ENCODE measurements around the gene REV1. TPM values are rescaled to one million over a fixed set of nuclear protein-coding genes. Genes with fewer than 3 reads are reported as not detected.

REV1 gene
- total and polyA plus RNA-seq, 2 donors (not counting 3 experiments of a cell fraction or from before 2014, with no cell fraction given): 16.6 to 50.3 TPM

DNA sequence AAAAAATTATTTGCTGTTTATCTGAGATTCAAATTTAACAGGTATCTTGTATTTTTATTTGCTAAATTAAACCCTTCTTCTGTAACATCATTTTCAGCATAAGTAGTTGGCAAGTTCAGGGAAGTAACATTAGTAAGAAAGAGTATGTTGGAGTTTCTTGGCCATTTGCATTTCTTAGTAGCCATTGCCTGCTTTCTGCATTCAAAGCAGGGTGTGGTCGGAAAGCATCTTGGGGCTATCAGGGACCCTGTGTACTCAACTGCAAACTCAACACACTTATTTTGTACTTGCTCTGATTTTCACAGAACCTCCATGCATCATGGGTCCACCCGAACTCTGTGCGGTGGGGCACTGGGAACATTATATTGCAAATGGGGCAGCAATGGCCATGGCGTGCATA, 30.4 kb upstream of the REV1 start:
- Histone ChIP-seq H2AFZ (ENCODE audit: low read depth, low read length) (no peak overlapping the region), H3K4me3 (replicated peaks in 1 of 3; ENCODE audit: insufficient read depth in 1 of 3, low read depth in 1 of 3, low read length in 3 of 3) (no peak overlapping the region), H3K4me2 (ENCODE audit: insufficient read depth, low read length) (no peak overlapping the region), H3K9me1 (replicated peaks; ENCODE audit: control insufficient read depth, extremely low read depth, insufficient read depth, low read length) (no peaks in the 10 kb centered on the region), H4K20me1 (replicated peaks; ENCODE audit: control insufficient read depth, extremely low read depth, insufficient read depth, low read length) (no peaks in the 10 kb centered on the region), H3K36me3 (ENCODE audit: control insufficient read depth in 2 of 2, extremely low read depth in 1 of 2, insufficient read depth in 2 of 2, low read length in 2 of 2) (no peaks in the 10 kb centered on the region), H3K79me2 (ENCODE audit: control insufficient read depth, insufficient read depth, low read length) (no peaks in the 10 kb centered on the region), H3K9ac (replicated peaks; ENCODE audit: extremely low read depth, insufficient read depth, low read length) (no peak overlapping the region), H3K4me1 (ENCODE audit: control insufficient read depth, extremely low read depth, insufficient read depth, low read length) (no peaks in the 10 kb centered on the region), H3K27ac (ENCODE audit: insufficient read depth, low read depth, low read length) (no peak overlapping the region), H3K27me3 (ENCODE audit: control insufficient read depth in 2 of 2, insufficient read depth in 2 of 2, low read length in 2 of 2) (peaks cover 0 to 5% of the 10 kb centered on the region in 2 experiments), H3K9me3 (replicated peaks; ENCODE audit: control insufficient read depth, insufficient read depth, low read length) (no peaks in the 10 kb centered on the region)
- dilution Hi-C loops (cut with MboI; ENCODE audit: extremely low pct_ligation_motif_present, low sequenced_read_pairs) (no loop called here), intact Hi-C loops (cut with micrococcal nuclease) (no loop called here)
- CTCF ChIA-PET: interaction anchor here (0.6 kb wide), 1 partner anchor 18 kb away, joined by 3 read pairs; no protein-coding TSS in a partner anchor
- POLR2A ChIA-PET: no interaction called here
- BruUV-seq (replicated peaks): no TSS peak
- TF ChIP-seq FOS (IDR thresholded peaks at IDR 0.05; ENCODE audit: borderline replicate concordance, insufficient read depth, low read length): no peak
- TF ChIP-seq, protein P1, sequence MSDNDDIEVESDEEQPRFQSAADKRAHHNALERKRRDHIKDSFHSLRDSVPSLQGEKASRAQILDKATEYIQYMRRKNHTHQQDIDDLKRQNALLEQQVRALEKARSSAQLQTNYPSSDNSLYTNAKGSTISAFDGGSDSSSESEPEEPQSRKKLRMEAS (IDR thresholded peaks at IDR 0.05; ENCODE audit: insufficient read depth, insufficient read length): no peak
- no peak for TF ChIP-seq EZH2 (IDR thresholded peaks at IDR 0.05; ENCODE audit: borderline replicate concordance, low read depth, low read length, severe bottlenecking)
- TF ChIP-seq JUN (IDR thresholded peaks at IDR 0.05; ENCODE audit: borderline replicate concordance, insufficient read depth, insufficient read length, low read depth): no peak
- no peak for TF ChIP-seq MYC (IDR thresholded peaks at IDR 0.05; ENCODE audit: low read depth, low read length)
- TF ChIP-seq GATA2 (IDR thresholded peaks at IDR 0.05; ENCODE audit: insufficient read depth, insufficient read length, low read depth, low read length): no peak
- FAIRE-seq (no peak), DNase-seq (ENCODE audit: low read depth, low spot score) (no peak)

DNA sequence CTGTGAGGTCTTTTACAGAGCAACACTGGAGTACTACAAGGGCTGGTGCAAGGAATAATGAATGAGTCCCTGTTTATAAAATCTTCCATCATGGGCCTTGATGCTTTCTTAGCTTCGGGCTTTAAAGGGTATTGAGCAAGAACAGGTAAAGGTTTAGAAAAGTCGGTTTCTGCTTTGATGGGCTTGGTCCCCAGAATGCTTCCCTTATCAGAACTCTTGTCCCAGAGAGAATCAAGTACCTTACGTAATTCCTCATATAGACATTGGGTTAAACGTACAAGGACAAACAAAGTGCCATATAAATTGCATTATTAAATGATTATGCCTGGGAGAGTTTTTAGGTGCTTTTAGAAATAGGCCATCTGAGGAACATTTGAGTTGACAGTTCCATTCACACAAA, 24.5 kb upstream of the REV1 start:
- no peak overlapping the region for H3K9ac ChIP-seq (replicated peaks; ENCODE audit: extremely low read depth, insufficient read depth, low read length)
- intact Hi-C loops (cut with micrococcal nuclease) (no loop called here), dilution Hi-C loops (cut with MboI; ENCODE audit: extremely low pct_ligation_motif_present, low sequenced_read_pairs) (no loop called here)
- no peak overlapping the region for H2AFZ ChIP-seq (ENCODE audit: low read depth, low read length)
- no peaks in the 10 kb centered on the region for H3K9me1 ChIP-seq (replicated peaks; ENCODE audit: control insufficient read depth, extremely low read depth, insufficient read depth, low read length)
- H3K9me3 ChIP-seq (replicated peaks; ENCODE audit: control insufficient read depth, insufficient read depth, low read length): no peaks in the 10 kb centered on the region
- no peak overlapping the region for H3K27ac ChIP-seq (ENCODE audit: insufficient read depth, low read depth, low read length)
- H3K4me3 ChIP-seq (replicated peaks in 1 of 3; ENCODE audit: insufficient read depth in 1 of 3, low read depth in 1 of 3, low read length in 3 of 3): no peak overlapping the region
- DNase-seq (ENCODE audit: low read depth, low spot score): no peak
- no peaks in the 10 kb centered on the region for H3K4me1 ChIP-seq (ENCODE audit: control insufficient read depth, extremely low read depth, insufficient read depth, low read length)
- H3K4me2 ChIP-seq (ENCODE audit: insufficient read depth, low read length): no peak overlapping the region
- H3K36me3 ChIP-seq (ENCODE audit: control insufficient read depth in 2 of 2, extremely low read depth in 1 of 2, insufficient read depth in 2 of 2, low read length in 2 of 2): no peaks in the 10 kb centered on the region
- H4K20me1 ChIP-seq (replicated peaks; ENCODE audit: control insufficient read depth, extremely low read depth, insufficient read depth, low read length): no peaks in the 10 kb centered on the region
- POLR2A ChIA-PET: no interaction called here
- BruUV-seq (replicated peaks): no TSS peak
- no peaks in the 10 kb centered on the region for H3K79me2 ChIP-seq (ENCODE audit: control insufficient read depth, insufficient read depth, low read length)
- TF ChIP-seq, protein P1 (IDR thresholded peaks at IDR 0.05; ENCODE audit: insufficient read depth, insufficient read length): no peak
- TF ChIP-seq MYC (IDR thresholded peaks at IDR 0.05; ENCODE audit: low read depth, low read length) (no peak), JUN (IDR thresholded peaks at IDR 0.05; ENCODE audit: borderline replicate concordance, insufficient read depth, insufficient read length, low read depth) (no peak), FOS (IDR thresholded peaks at IDR 0.05; ENCODE audit: borderline replicate concordance, insufficient read depth, low read length) (no peak), POLR2AphosphoS5 (IDR thresholded peaks at IDR 0.05; ENCODE audit: insufficient read depth, low read depth, low read length) (no peak), POLR2A (IDR thresholded peaks at IDR 0.05; ENCODE audit: low read depth, low read length) (no peak)
- FAIRE-seq: no peak
- H3K27me3 ChIP-seq (ENCODE audit: control insufficient read depth in 2 of 2, insufficient read depth in 2 of 2, low read length in 2 of 2): peaks cover 0 to 1% of the 10 kb centered on the region in 2 experiments
- CTCF ChIA-PET: no interaction called here
